Peyer's patch (tissue), 4 donors: ENCODE measurements around the gene HOXA4.

Experiments used
- CTCF ChIP-seq, 6 experiments: fragments of 450-650 bp in 4 of 6; fragments of 200-600 bp in 2 of 6; sonication (generic) in 1 of 6; IDR thresholded peaks; one replicate each; pipeline ENCODE4 v1.5.1; 2017 to 2019; ENCODE audit warnings: antibody characterized with exemption in 6 of 6, mild to moderate bottlenecking in 3 of 6, moderate library complexity in 1 of 6
- POLR2A ChIP-seq, 2 donors: fragments of 450-650 bp; IDR thresholded peaks; one replicate each; pipeline ENCODE4 v1.5.1; 2017; ENCODE audit warnings: antibody characterized with exemption in 2 of 2, mild to moderate bottlenecking in 2 of 2, moderate library complexity in 2 of 2

- no peak for TF ChIP-seq CTCF (IDR thresholded peaks at IDR 0.05)
- no peak for TF ChIP-seq POLR2A (IDR thresholded peaks at IDR 0.05)
Measured at GRCh38 chr7:27100694-27101170, 29.8 kb downstream of the HOXA4 start.
